ENCODE measurements around the gene ATP13A1.

DNA sequence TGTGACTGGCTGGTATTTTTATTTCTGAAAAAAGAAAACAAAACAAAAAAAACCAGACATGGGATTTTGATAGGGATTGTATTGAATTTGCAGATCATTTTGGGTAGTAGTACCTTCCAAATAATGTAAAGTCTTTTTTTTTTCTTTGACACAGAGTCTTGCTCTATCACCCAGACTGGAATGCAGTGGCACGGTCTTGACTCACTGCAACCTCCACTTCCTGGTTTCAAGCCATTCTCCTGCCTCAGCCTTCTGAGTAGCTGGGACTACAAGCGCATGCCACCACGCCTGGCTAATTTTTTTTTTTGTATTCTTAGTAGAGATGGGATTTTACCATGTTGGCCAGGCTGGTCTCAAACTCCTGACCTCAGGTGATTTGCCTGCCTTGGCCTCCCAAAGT, 9.3 kb upstream of the ATP13A1 start:
- TF ChIP-seq CTCF (IDR thresholded peaks at IDR 0.05) (no peak), POLR2A (IDR thresholded peaks at IDR 0.05) (no peak)
